RCC 7860 (cell line): Measurements from ENCODE around the gene AVPI1.

ENCODE experiments used
- DNase-seq: peaks from one replicate; pipeline ENCODE4 v3.0.0-alpha.2; 2015; ENCODE audit warnings: low spot score
- FAIRE-seq: peaks from 2 replicates; lab custom pipeline; 2012; peaks lifted over from hg19 to GRCh38; lab: Jason Lieb, UNC

The AVPI1 gene

GRCh38 chr10:97686962-97687784 lies at the start of gene AVPI1:
Gene AVPI1, minus strand, starts transcription at chr10:97687241. Its CDS starts 7,336 bp downstream, at chr10:97679905.
- DNase-seq (peak; percentile 93), FAIRE-seq (peak; percentile 28)

GRCh38 chr10:97736403-97736901 lies 49.4 kb upstream of the AVPI1 start:
- FAIRE-seq (no peak), DNase-seq (no peak)

- DNase-seq, result no peak
- no peak for FAIRE-seq
These were observed 47.0 kb upstream of the AVPI1 start for GRCh38 chr10:97734021-97734420.

GRCh38 chr10:97733256-97733655 lies 46.2 kb upstream of the AVPI1 start:
- DNase-seq (no peak), FAIRE-seq (no peak)

- DNase-seq (no peak), FAIRE-seq (no peak)
These were observed 45.0 kb upstream of the AVPI1 start for GRCh38 chr10:97732052-97732359.

- DNase-seq (peak; percentile 63), FAIRE-seq (peak; percentile 67)
These were observed 44.5 kb upstream of the AVPI1 start for GRCh38 chr10:97731346-97732051.

- FAIRE-seq (no peak), DNase-seq (no peak)
These were observed 42.0 kb upstream of the AVPI1 start for GRCh38 chr10:97729014-97729413.

GRCh38 chr10:97726636-97727178 lies 39.7 kb upstream of the AVPI1 start:
- FAIRE-seq (no peak), DNase-seq (no peak)

GRCh38 chr10:97724341-97724941 lies 37.4 kb upstream of the AVPI1 start:
- no peak for FAIRE-seq

GRCh38 chr10:97723001-97723400 lies 36.0 kb upstream of the AVPI1 start:
- no peak for FAIRE-seq
- DNase-seq, result no peak

More at GRCh38 chr10:97724341-97724941, 37.4 kb upstream of the AVPI1 start:
- DNase-seq, result no peak

GRCh38 chr10:97721871-97722780 lies 35.1 kb upstream of the AVPI1 start:
- DNase-seq, result no peak
- no peak for FAIRE-seq

- no peak for FAIRE-seq
- DNase-seq, result no peak
These were observed 32.6 kb upstream of the AVPI1 start for GRCh38 chr10:97719602-97720001.

- DNase-seq (no peak), FAIRE-seq (no peak)
These were observed 31.7 kb upstream of the AVPI1 start for GRCh38 chr10:97718659-97719142.

GRCh38 chr10:97718178-97718577 lies 31.1 kb upstream of the AVPI1 start:
- FAIRE-seq (no peak), DNase-seq (no peak)

GRCh38 chr10:97717627-97718026 lies 30.6 kb upstream of the AVPI1 start:
- FAIRE-seq, result no peak
- DNase-seq, result no peak

- FAIRE-seq (no peak), DNase-seq (no peak)
These were observed 28.3 kb upstream of the AVPI1 start for GRCh38 chr10:97715259-97715874.

GRCh38 chr10:97714401-97715258 lies 27.6 kb upstream of the AVPI1 start:
- DNase-seq (peak; percentile 22), FAIRE-seq (no peak)

- FAIRE-seq (no peak), DNase-seq (peak; percentile 58)
These were observed 26.9 kb upstream of the AVPI1 start for GRCh38 chr10:97713826-97714400.
